Measurements from ENCODE around the gene PRIM2. TPM values are rescaled to one million over a fixed set of nuclear protein-coding genes. Genes with fewer than 3 reads are reported as not detected.
A peak's percentile ranks its signal among the peaks of the same experiment; 100 is the strongest.
"Not testable (repeated sequence)": the region's sequence is repeated elsewhere in the genome, so short reads cannot be mapped to it uniquely, and the experiment has no call there.

Gene PRIM2
- total and polyA plus RNA-seq, 2 experiments from 2014 or later, result 5.1 to 17.3 TPM

DNA sequence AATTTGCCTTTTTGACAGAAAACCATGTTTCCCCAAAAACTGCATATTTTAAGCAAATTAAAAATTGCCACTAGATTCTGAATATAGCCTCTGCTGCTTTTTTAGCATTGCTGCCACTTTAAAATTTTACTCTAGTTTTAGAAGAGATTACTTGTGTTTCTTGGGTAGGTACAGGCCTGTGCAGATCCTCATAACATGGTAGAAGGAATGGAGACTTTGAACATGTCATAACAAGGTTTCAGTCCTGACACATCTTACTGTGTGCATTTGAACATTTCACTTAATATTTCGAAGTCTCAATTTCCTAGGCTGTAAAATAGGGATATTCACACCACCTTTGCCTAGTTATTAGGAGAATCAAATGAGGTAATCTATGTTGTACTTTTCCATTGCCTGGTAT is 259.6 kb downstream of the PRIM2 start:
- not testable (repeated sequence) for H3K79me2 ChIP-seq; H3K36me3 ChIP-seq (replicated peaks; ENCODE audit: insufficient read depth, low read depth); H3K27ac ChIP-seq; H3K9me3 ChIP-seq (ENCODE audit: low read depth); H3K4me2 ChIP-seq; H4K20me1 ChIP-seq (ENCODE audit: insufficient read depth, poor library complexity, severe bottlenecking); H2AFZ ChIP-seq; H3K27me3 ChIP-seq; H3K4me1 ChIP-seq (ENCODE audit: insufficient read depth); DNase-seq (ENCODE audit: low spot score); H3K9me2 ChIP-seq (replicated peaks; ENCODE audit: insufficient read depth); H3K4me3 ChIP-seq
- WGBS (ENCODE audit: low lambda C conversion rate, missing lambda C conversion rate), result 100% methylated on average over 1 of the region's 1 CpG

- TF ChIP-seq CTCF (IDR thresholded peaks at IDR 0.05; ENCODE audit: poor library complexity), result peak; percentile 46
- H3K9me3 ChIP-seq (ENCODE audit: low read depth); H4K20me1 ChIP-seq (ENCODE audit: insufficient read depth, poor library complexity, severe bottlenecking); H3K27me3 ChIP-seq; DNase-seq (ENCODE audit: low spot score); H3K4me3 ChIP-seq; H3K36me3 ChIP-seq (replicated peaks; ENCODE audit: insufficient read depth, low read depth); H3K4me1 ChIP-seq (ENCODE audit: insufficient read depth); H3K27ac ChIP-seq; H3K4me2 ChIP-seq; H3K79me2 ChIP-seq; H2AFZ ChIP-seq; H3K9me2 ChIP-seq (replicated peaks; ENCODE audit: insufficient read depth): not testable (repeated sequence)
These were observed 262.1 kb downstream of the PRIM2 start for GRCh38 chr6:57579489-57579888.

DNA sequence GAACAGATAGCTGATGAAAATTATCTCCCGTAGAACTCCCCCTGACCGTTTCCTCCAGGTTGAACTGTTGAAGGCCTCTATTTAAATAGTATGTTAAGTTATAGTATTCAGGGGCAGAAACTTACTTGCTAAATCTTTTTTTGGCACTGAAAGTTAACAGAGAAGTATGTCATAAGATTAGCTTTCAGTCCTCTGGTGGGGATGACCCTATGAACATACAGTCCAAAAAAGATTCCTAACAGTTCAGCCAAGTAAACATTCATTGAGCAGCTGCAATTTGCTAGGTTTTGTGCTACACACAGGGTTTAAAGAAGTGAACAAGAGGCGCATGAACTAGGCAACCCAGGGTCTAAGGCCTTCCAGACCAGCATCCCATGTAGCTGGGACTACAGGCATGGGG is 264.2 kb downstream of the PRIM2 start:
- H3K4me2 ChIP-seq; H3K9me2 ChIP-seq (replicated peaks; ENCODE audit: insufficient read depth); H3K27ac ChIP-seq; H2AFZ ChIP-seq; H3K79me2 ChIP-seq; H3K27me3 ChIP-seq; H4K20me1 ChIP-seq (ENCODE audit: insufficient read depth, poor library complexity, severe bottlenecking); H3K9me3 ChIP-seq (ENCODE audit: low read depth); H3K4me1 ChIP-seq (ENCODE audit: insufficient read depth); H3K4me3 ChIP-seq; H3K36me3 ChIP-seq (replicated peaks; ENCODE audit: insufficient read depth, low read depth); DNase-seq (ENCODE audit: low spot score): not testable (repeated sequence)
- WGBS (ENCODE audit: low lambda C conversion rate, missing lambda C conversion rate), result 91% methylated on average over 3 of the region's 3 CpGs

DNA sequence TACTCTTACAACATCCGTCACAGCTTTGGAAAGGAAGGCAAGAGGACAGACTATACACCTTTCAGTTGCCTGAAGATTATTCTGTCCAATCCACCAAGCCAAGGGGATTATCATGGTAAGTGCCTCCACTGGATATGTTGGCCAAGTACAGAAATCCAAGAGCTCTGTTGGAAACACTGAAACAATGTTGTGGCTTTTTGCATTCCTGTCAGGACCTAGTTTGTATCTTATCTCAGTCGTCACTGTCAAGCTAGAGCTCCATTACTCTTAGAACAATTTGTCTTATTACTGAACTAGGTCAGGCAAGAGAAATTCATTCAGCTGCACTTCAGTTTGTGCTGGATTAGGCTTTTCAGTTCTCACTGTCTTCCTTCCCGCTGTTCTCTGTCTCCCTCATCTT is 283.7 kb downstream of the PRIM2 start:
- H3K4me3 ChIP-seq, result not testable (repeated sequence)

DNA sequence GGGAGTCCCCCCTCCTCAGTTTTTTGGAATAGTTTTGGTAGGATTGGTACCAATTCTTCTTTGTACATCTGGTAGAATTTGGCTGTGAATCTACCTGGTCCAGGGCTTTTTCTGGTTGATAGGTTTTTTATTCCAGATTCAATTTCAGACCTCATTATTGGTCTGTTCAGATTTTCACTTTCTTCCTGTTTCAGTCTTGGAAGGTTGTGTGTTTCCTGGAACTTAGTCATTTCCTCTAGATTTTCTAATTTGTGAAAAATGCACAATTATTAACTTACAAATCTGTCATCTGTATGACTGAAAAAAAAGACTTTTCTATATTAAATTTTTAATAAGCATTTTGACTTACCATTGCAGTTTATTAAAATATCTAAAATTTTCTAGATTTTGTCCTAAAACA is 287.9 kb downstream of the PRIM2 start:
- H3K4me3 ChIP-seq; H3K9me3 ChIP-seq (ENCODE audit: low read depth); H3K27ac ChIP-seq; H3K4me2 ChIP-seq; H3K4me1 ChIP-seq (ENCODE audit: insufficient read depth); H3K79me2 ChIP-seq; H4K20me1 ChIP-seq (ENCODE audit: insufficient read depth, poor library complexity, severe bottlenecking); DNase-seq (ENCODE audit: low spot score); H3K27me3 ChIP-seq; H3K36me3 ChIP-seq (replicated peaks; ENCODE audit: insufficient read depth, low read depth); H3K9me2 ChIP-seq (replicated peaks; ENCODE audit: insufficient read depth); H2AFZ ChIP-seq: not testable (repeated sequence)

More for the DNA sequence above, 283.7 kb downstream of the PRIM2 start:
- H3K9me3 ChIP-seq (ENCODE audit: low read depth); H3K4me2 ChIP-seq; H3K9me2 ChIP-seq (replicated peaks; ENCODE audit: insufficient read depth); H4K20me1 ChIP-seq (ENCODE audit: insufficient read depth, poor library complexity, severe bottlenecking); H3K79me2 ChIP-seq; H2AFZ ChIP-seq; H3K4me1 ChIP-seq (ENCODE audit: insufficient read depth); DNase-seq (ENCODE audit: low spot score); H3K27me3 ChIP-seq; H3K27ac ChIP-seq; H3K36me3 ChIP-seq (replicated peaks; ENCODE audit: insufficient read depth, low read depth): not testable (repeated sequence)
- WGBS (ENCODE audit: low lambda C conversion rate, missing lambda C conversion rate), result 72% methylated on average over 3 of the region's 3 CpGs

- WGBS (ENCODE audit: low lambda C conversion rate, missing lambda C conversion rate), result 84% methylated on average over 3 of the region's 3 CpGs
- DNase-seq (ENCODE audit: low spot score); H2AFZ ChIP-seq: not testable (repeated sequence)
These were observed 288.9 kb downstream of the PRIM2 start for GRCh38 chr6:57606331-57606730.

DNA sequence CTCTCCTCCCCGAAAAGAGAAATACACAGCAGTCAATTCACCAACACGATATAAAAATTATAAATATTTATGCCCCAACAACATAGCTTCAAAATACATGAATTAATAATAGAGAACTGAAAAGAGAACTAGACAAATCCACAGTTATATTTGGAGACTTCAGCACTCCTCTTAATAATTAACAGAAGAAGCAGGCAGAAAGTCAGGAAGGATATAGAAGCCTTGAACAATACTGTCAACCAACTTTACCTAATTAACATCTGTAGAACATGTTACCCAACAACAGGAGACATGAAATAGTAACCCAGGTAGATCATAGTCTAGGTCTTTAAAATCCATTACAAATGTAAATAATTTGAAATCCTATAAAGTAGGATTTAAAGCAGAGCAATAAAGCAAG is 293.2 kb downstream of the PRIM2 start:
- H3K4me1 ChIP-seq (ENCODE audit: insufficient read depth); DNase-seq (ENCODE audit: low spot score); H4K20me1 ChIP-seq (ENCODE audit: insufficient read depth, poor library complexity, severe bottlenecking); H3K27me3 ChIP-seq; H3K9me3 ChIP-seq (ENCODE audit: low read depth); H3K4me3 ChIP-seq; H2AFZ ChIP-seq; H3K36me3 ChIP-seq (replicated peaks; ENCODE audit: insufficient read depth, low read depth); H3K27ac ChIP-seq; H3K4me2 ChIP-seq; H3K79me2 ChIP-seq; H3K9me2 ChIP-seq (replicated peaks; ENCODE audit: insufficient read depth): not testable (repeated sequence)
- WGBS (ENCODE audit: low lambda C conversion rate, missing lambda C conversion rate), result 100% methylated on average over 1 of the region's 2 CpGs

More at GRCh38 chr6:57606331-57606730, 288.9 kb downstream of the PRIM2 start:
- not testable (repeated sequence) for H3K36me3 ChIP-seq (replicated peaks; ENCODE audit: insufficient read depth, low read depth); H3K27ac ChIP-seq; H3K9me3 ChIP-seq (ENCODE audit: low read depth); H3K9me2 ChIP-seq (replicated peaks; ENCODE audit: insufficient read depth); H3K4me2 ChIP-seq; H3K27me3 ChIP-seq; H3K4me3 ChIP-seq; H3K4me1 ChIP-seq (ENCODE audit: insufficient read depth); H3K79me2 ChIP-seq; H4K20me1 ChIP-seq (ENCODE audit: insufficient read depth, poor library complexity, severe bottlenecking)

GRCh38 chr6:57618959-57619358 is 301.5 kb downstream of the PRIM2 start:
- H3K9me3 ChIP-seq (ENCODE audit: low read depth); H3K9me2 ChIP-seq (replicated peaks; ENCODE audit: insufficient read depth); H3K4me3 ChIP-seq; H4K20me1 ChIP-seq (ENCODE audit: insufficient read depth, poor library complexity, severe bottlenecking); H3K27me3 ChIP-seq; H3K4me1 ChIP-seq (ENCODE audit: insufficient read depth); H3K79me2 ChIP-seq; H2AFZ ChIP-seq; H3K36me3 ChIP-seq (replicated peaks; ENCODE audit: insufficient read depth, low read depth); H3K27ac ChIP-seq; DNase-seq (ENCODE audit: low spot score); H3K4me2 ChIP-seq: not testable (repeated sequence)
- 89% methylated on average over 6 of the region's 6 CpGs for WGBS (ENCODE audit: low lambda C conversion rate, missing lambda C conversion rate)

DNA sequence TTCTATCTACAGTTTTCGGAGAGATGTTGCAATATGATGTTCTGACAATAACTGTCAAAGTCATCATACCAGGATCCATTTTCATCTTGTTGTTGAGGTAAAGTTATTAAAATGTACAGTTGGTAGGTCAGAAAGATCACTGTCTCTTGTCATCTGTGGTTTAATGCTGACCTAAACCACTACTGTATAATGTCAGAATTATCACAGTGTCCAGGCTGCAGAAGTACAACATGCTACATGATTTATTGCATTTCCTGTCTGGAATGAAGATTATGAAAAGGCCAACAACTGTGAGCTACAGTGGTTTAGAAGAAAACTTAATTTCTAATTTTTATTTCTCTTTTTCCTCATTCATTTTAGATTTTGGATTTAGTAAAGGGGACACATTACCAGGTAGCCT is 314.3 kb downstream of the PRIM2 start:
- not testable (repeated sequence) for H3K9me3 ChIP-seq (ENCODE audit: low read depth); H3K4me3 ChIP-seq; H3K27ac ChIP-seq; H3K9me2 ChIP-seq (replicated peaks; ENCODE audit: insufficient read depth); H4K20me1 ChIP-seq (ENCODE audit: insufficient read depth, poor library complexity, severe bottlenecking); DNase-seq (ENCODE audit: low spot score); H3K4me2 ChIP-seq; H3K79me2 ChIP-seq; H3K36me3 ChIP-seq (replicated peaks; ENCODE audit: insufficient read depth, low read depth); H3K27me3 ChIP-seq; H2AFZ ChIP-seq; H3K4me1 ChIP-seq (ENCODE audit: insufficient read depth)
- 75% methylated on average over 1 of the region's 1 CpG for WGBS (ENCODE audit: low lambda C conversion rate, missing lambda C conversion rate)

Data from hepatocyte (in vitro differentiated cells).